Measurements from ENCODE around the gene ONECUT2. TPM values are rescaled to one million over a fixed set of nuclear protein-coding genes. Genes with fewer than 3 reads are reported as not detected.

ONECUT2 gene
- total and polyA plus RNA-seq, 7 donors, result under 0.01 to 0.03 TPM; not detected in 5

- no peak overlapping the region for H3K4me3 ChIP-seq
- no peaks in the 10 kb centered on the region for H3K9me3 ChIP-seq
- no peaks in the 10 kb centered on the region for H3K4me1 ChIP-seq
- TF ChIP-seq POLR2AphosphoS5 (IDR thresholded peaks at IDR 0.05), result no peak
- no peak for TF ChIP-seq CTCF (IDR thresholded peaks at IDR 0.05)
- TF ChIP-seq POLR2A (IDR thresholded peaks at IDR 0.05), result no peak
- TF ChIP-seq EP300 (IDR thresholded peaks at IDR 0.05), result no peak
- DNase-seq, result no peak
- H3K27me3 ChIP-seq, result peaks cover 0 to 5% (median 0%) of the 10 kb centered on the region in 3 donors
- WGBS, 2 donors, result 29 to 60% methylated on average over 4 of the region's 4 CpGs
- H3K36me3 ChIP-seq, result no peaks in the 10 kb centered on the region
- intact Hi-C loops (cut with DNase I), result no loop called here
- H3K27ac ChIP-seq, result no peak overlapping the region
These were observed 40.7 kb downstream of the ONECUT2 start for GRCh38 chr18:57475903-57476302.

- H3K36me3 ChIP-seq, result no peaks in the 10 kb centered on the region
- H3K4me1 ChIP-seq, result no peaks in the 10 kb centered on the region
- TF ChIP-seq CTCF (IDR thresholded peaks at IDR 0.05) (no peak), POLR2AphosphoS5 (IDR thresholded peaks at IDR 0.05) (no peak), POLR2A (IDR thresholded peaks at IDR 0.05) (no peak), EP300 (IDR thresholded peaks at IDR 0.05) (no peak)
- no peak overlapping the region for H3K27ac ChIP-seq
- no peak for DNase-seq
- no peak overlapping the region for H3K4me3 ChIP-seq
- H3K27me3 ChIP-seq, result peaks cover 0 to 5% (median 0%) of the 10 kb centered on the region in 3 donors
- intact Hi-C loops (cut with DNase I), result no loop called here
- H3K9me3 ChIP-seq, result no peaks in the 10 kb centered on the region
These were observed 45.6 kb downstream of the ONECUT2 start for GRCh38 chr18:57480733-57481132.

- intact Hi-C loops (cut with DNase I), result no loop called here
- Histone ChIP-seq H3K27ac (peak overlapping the region in 1 of 4 donors; percentile 7), H3K27me3 (no peaks in the 10 kb centered on the region), H3K9me3 (no peaks in the 10 kb centered on the region), H3K4me1 (no peaks in the 10 kb centered on the region), H3K4me3 (no peak overlapping the region), H3K36me3 (no peaks in the 10 kb centered on the region)
- WGBS, 2 donors, result 44 to 74% methylated on average over 7 of the region's 7 CpGs
- DNase-seq, result no peak
- no peak for TF ChIP-seq EP300 (IDR thresholded peaks at IDR 0.05)
- TF ChIP-seq CTCF (IDR thresholded peaks at IDR 0.05), result no peak
- TF ChIP-seq POLR2AphosphoS5 (IDR thresholded peaks at IDR 0.05), result no peak
- no peak for TF ChIP-seq POLR2A (IDR thresholded peaks at IDR 0.05)
These were observed 62.5 kb downstream of the ONECUT2 start for GRCh38 chr18:57497372-57498294.

- H3K27me3 ChIP-seq, result no peaks in the 10 kb centered on the region
These were observed 63.6 kb downstream of the ONECUT2 start for GRCh38 chr18:57498682-57499256.

More at GRCh38 chr18:57498682-57499256, 63.6 kb downstream of the ONECUT2 start:
- no peaks in the 10 kb centered on the region for H3K36me3 ChIP-seq
- no peaks in the 10 kb centered on the region for H3K4me1 ChIP-seq
- H3K9me3 ChIP-seq, result no peaks in the 10 kb centered on the region
- no peak overlapping the region for H3K4me3 ChIP-seq
- 76 to 79% methylated on average over 5 of the region's 5 CpGs for WGBS, 2 donors
- H3K27ac ChIP-seq, result no peak overlapping the region
- DNase-seq, result no peak
- intact Hi-C loops (cut with DNase I), result no loop called here
- no peak for TF ChIP-seq POLR2AphosphoS5 (IDR thresholded peaks at IDR 0.05)
- TF ChIP-seq CTCF (IDR thresholded peaks at IDR 0.05), result no peak

Data from sigmoid colon (tissue), 7 donors.